Body of pancreas (tissue), 4 donors: ENCODE measurements around the gene ABL2. TPM values are rescaled to one million over a fixed set of nuclear protein-coding genes. Genes with fewer than 3 reads are reported as not detected.

Source experiments
- ATAC-seq: fragments of 150-250 bp; one replicate; pipeline ENCODE4 v1.9.1; 2016
- DNase-seq, 4 donors: peaks; one replicate each; pipeline ENCODE4 v3.0.0-alpha.2; 2019
- H3K27ac ChIP-seq, 4 donors: fragments of 200-600 bp; sonication (generic); 1 replicate in 3 of 4; 2 replicates in 1 of 4; pipeline versions ENCODE4 v1.5.1 to v1.6.1; 2016 to 2019; ENCODE audit warnings: mild to moderate bottlenecking in 1 of 4, mixed read lengths in 1 of 4, moderate library complexity in 1 of 4
- H3K27me3 ChIP-seq, 2 donors: fragments of 200-600 bp; sonication (generic); one replicate each; pipeline ENCODE4 v1.6.0; 2016; ENCODE audit warnings: mild to moderate bottlenecking in 1 of 2
- H3K36me3 ChIP-seq, 2 donors: fragments of 200-600 bp; sonication (generic); replicated peaks in 1 of 2; 2 replicates each; pipeline ENCODE4 v1.5.1; 2016; ENCODE audit warnings: low read depth in 2 of 2; ENCODE audit not compliant: insufficient read depth in 1 of 2
- H3K4me1 ChIP-seq: fragments of 200-600 bp; sonication (generic); one replicate; pipeline ENCODE4 v1.6.0; 2016
- H3K4me3 ChIP-seq, 2 donors: fragments of 200-600 bp; sonication (generic); 1 replicate in 1 of 2; 2 replicates in 1 of 2; pipeline ENCODE4 v1.5.1; 2016 to 2019
- H3K9me3 ChIP-seq, 3 donors: fragments of 200-600 bp; sonication (generic); 1 replicate in 2 of 3; 2 replicates in 1 of 3; pipeline ENCODE4 v1.5.1; 2016
- CTCF ChIP-seq, 7 experiments: fragments of 450-650 bp in 4 of 7; fragments of 200-600 bp in 3 of 7; sonication (generic) in 3 of 7; IDR thresholded peaks; one replicate each; pipeline ENCODE4 v1.5.1; 2016 to 2019; ENCODE audit warnings: antibody characterized with exemption in 7 of 7
- POLR2A ChIP-seq, 3 donors: fragments of 450-650 bp; IDR thresholded peaks; one replicate each; pipeline ENCODE4 v1.6.1; 2016; ENCODE audit warnings: antibody characterized with exemption in 3 of 3, mild to moderate bottlenecking in 2 of 3
- WGBS, 2 donors: methylation state at CpG; one replicate each; pipeline ENCODE4 v1.1.5; 2017; 5-methylcytosine and 5-hydroxymethylcytosine counted together
- intact Hi-C: fragments of 100-400 bp; cut with DNase I; formaldehyde crosslinking; loops from one replicate; pipeline ENCODE4 v1.15.1; 2023
- total RNA-seq, 2 donors: library from RNA; depleted of rRNA; stranded (reverse); fragments of >200 nt; gene quantifications; one replicate each; pipeline ENCODE4 v1.1.0, GENCODE V29; 2016

Gene ABL2
- total RNA-seq, 2 donors from 2014 or later, result 10.1 to 12.5 TPM

GRCh38 chr1:179153217-179153616, 76.3 kb downstream of the ABL2 start:
- H3K4me3 ChIP-seq, result no peak overlapping the region
- H3K27ac ChIP-seq, result peak overlapping the region in 1 of 4 donors; percentile 38
- ATAC-seq (no peak), DNase-seq (no peak)
- no peaks in the 10 kb centered on the region for H3K36me3 ChIP-seq
- TF ChIP-seq CTCF (IDR thresholded peaks at IDR 0.05) (no peak), POLR2A (IDR thresholded peaks at IDR 0.05) (no peak)
- no peaks in the 10 kb centered on the region for H3K9me3 ChIP-seq
- H3K4me1 ChIP-seq, result peaks cover 28% of the 10 kb centered on the region
- intact Hi-C loops, result no loop called here
- 67 to 71% methylated on average over 6 of the region's 6 CpGs for WGBS, 2 donors
- H3K27me3 ChIP-seq, result no peaks in the 10 kb centered on the region

GRCh38 chr1:179151908-179152682, 77.4 kb downstream of the ABL2 start:
- H3K9me3 ChIP-seq, result no peaks in the 10 kb centered on the region
- DNase-seq (no peak), ATAC-seq (peak; percentile 82)
- no peaks in the 10 kb centered on the region for H3K36me3 ChIP-seq
- TF ChIP-seq POLR2A (IDR thresholded peaks at IDR 0.05), result no peak
- TF ChIP-seq CTCF (IDR thresholded peaks at IDR 0.05), result no peak
- H3K27ac ChIP-seq, result peak overlapping the region in 3 of 4 donors; percentile 32 to 38 (median 37)
- peaks cover 28% of the 10 kb centered on the region for H3K4me1 ChIP-seq
- H3K27me3 ChIP-seq, result no peaks in the 10 kb centered on the region
- intact Hi-C loops, result no loop called here
- H3K4me3 ChIP-seq, result no peak overlapping the region
- 18 to 20% methylated on average over 2 of the region's 2 CpGs for WGBS, 2 donors

GRCh38 chr1:179146911-179147310, 82.6 kb downstream of the ABL2 start:
- TF ChIP-seq POLR2A (IDR thresholded peaks at IDR 0.05), result no peak
- no peak for TF ChIP-seq CTCF (IDR thresholded peaks at IDR 0.05)
- Histone ChIP-seq H3K9me3 (no peaks in the 10 kb centered on the region), H3K27me3 (no peaks in the 10 kb centered on the region), H3K4me1 (peaks cover 3% of the 10 kb centered on the region), H3K36me3 (no peaks in the 10 kb centered on the region), H3K27ac (no peak overlapping the region), H3K4me3 (no peak overlapping the region)
- no peak for DNase-seq
- ATAC-seq, result no peak
- WGBS, 2 donors, result 90 to 96% methylated on average over 1 of the region's 1 CpG
- intact Hi-C loops, result no loop called here

GRCh38 chr1:179146476-179146875, 83.0 kb downstream of the ABL2 start:
- ATAC-seq, result no peak
- WGBS, 2 donors, result 87 to 95% methylated on average over 5 of the region's 5 CpGs

More at GRCh38 chr1:179146476-179146875, 83.0 kb downstream of the ABL2 start:
- no peaks in the 10 kb centered on the region for H3K36me3 ChIP-seq
- TF ChIP-seq CTCF (IDR thresholded peaks at IDR 0.05) (no peak), POLR2A (IDR thresholded peaks at IDR 0.05) (no peak)
- intact Hi-C loops, result no loop called here
- no peak overlapping the region for H3K4me3 ChIP-seq
- no peaks in the 10 kb centered on the region for H3K9me3 ChIP-seq
- no peaks in the 10 kb centered on the region for H3K27me3 ChIP-seq
- H3K4me1 ChIP-seq, result no peaks in the 10 kb centered on the region
- no peak overlapping the region for H3K27ac ChIP-seq
- no peak for DNase-seq
